Lung (tissue), 12 donors: Measurements from ENCODE around the gene PIK3R2. TPM values are rescaled to one million over a fixed set of nuclear protein-coding genes. Genes with fewer than 3 reads are reported as not detected.
"Not testable (repeated sequence)": the region's sequence is repeated elsewhere in the genome, so short reads cannot be mapped to it uniquely, and the experiment has no call there.

Experiments
- ATAC-seq: fragments of 200-7000 bp; cut with Tn5 transposase; one replicate; pipeline ENCODE4 v1.9.1; 2020; ENCODE audit warnings: moderate number of reproducible peaks; ENCODE audit not compliant: insufficient read depth, low FRiP score
- DNase-seq, 3 donors: peaks; one replicate each; pipeline ENCODE4 v3.0.0-alpha.2; 2013 to 2017
- H3K27ac ChIP-seq, 2 donors: one replicate each; pipeline ENCODE4 v1.5.1; 2013; ENCODE audit warnings: mild to moderate bottlenecking in 2 of 2, moderate library complexity in 2 of 2, control low read depth in 1 of 2, inconsistent platforms in 1 of 2, low read depth in 1 of 2, low read length in 1 of 2
- H3K27me3 ChIP-seq, 3 donors: one replicate each; pipeline ENCODE4 v1.5.1; 2013; ENCODE audit warnings: low read length in 2 of 3; ENCODE audit not compliant: control insufficient read depth in 3 of 3, insufficient read depth in 3 of 3
- H3K36me3 ChIP-seq, 4 donors: one replicate each; pipeline ENCODE4 v1.5.1; 2013; ENCODE audit warnings: low read length in 4 of 4, mild to moderate bottlenecking in 1 of 4, moderate library complexity in 1 of 4; ENCODE audit not compliant: control insufficient read depth in 4 of 4, insufficient read depth in 4 of 4
- H3K4me1 ChIP-seq, 5 donors: one replicate each; pipeline ENCODE4 v1.5.1; 2013; ENCODE audit warnings: low read length in 5 of 5, mild to moderate bottlenecking in 2 of 5, moderate library complexity in 1 of 5; ENCODE audit not compliant: control insufficient read depth in 5 of 5, insufficient read depth in 5 of 5
- H3K4me3 ChIP-seq: one replicate; pipeline ENCODE4 v1.5.1; 2013; ENCODE audit warnings: mild to moderate bottlenecking, control low read depth, moderate library complexity
- H3K9ac ChIP-seq, 2 donors: one replicate each; pipeline ENCODE4 v1.5.1; 2013; ENCODE audit warnings: low read length in 2 of 2, control low read depth in 1 of 2; ENCODE audit not compliant: insufficient read depth in 1 of 2
- H3K9me3 ChIP-seq, 4 donors: one replicate each; pipeline ENCODE4 v1.5.1; 2013; ENCODE audit warnings: low read length in 3 of 4, mild to moderate bottlenecking in 1 of 4, moderate library complexity in 1 of 4; ENCODE audit not compliant: control insufficient read depth in 4 of 4, insufficient read depth in 3 of 4
- WGBS, 2 donors: extraction: QIAGEN DNeasy Blood & Tissue Kit; methylation state at CpG; one replicate each; pipeline ENCODE4 v1.1.7; 2013; 5-methylcytosine and 5-hydroxymethylcytosine counted together
- polyA plus RNA-seq, 2 donors: library from polyadenylated mRNA; stranded (reverse); fragments of 200-250 nt; gene quantifications; one replicate each; pipeline ENCODE4 v1.2.1, GENCODE V29; 2013
- total RNA-seq, 2 donors: library from RNA; depleted of rRNA in 1 of 2; stranded (reverse); fragments of >200 nt in 1 of 2; gene quantifications; one replicate each; pipeline ENCODE4 v1.2.1, GENCODE V29; 2014 to 2021
- TF ChIP-seq, protein P1 (sequence below): IDR thresholded peaks from 2 replicates; pipeline ENCODE4 v1.5.1; 2012; ENCODE audit warnings: mild to moderate bottlenecking; ENCODE audit errors: control extremely low read depth, extremely low read depth
- donor health status: control.
- donor health status: control.
- donor health status: Bipolar disorder and iron deficiency.
- donor health status: healthy.
- donor health status: DM: yes; HTN: yes; CAD: no.

Gene PIK3R2
- total and polyA plus RNA-seq, 4 donors = 7.0 to 36.2 (median 20.4) TPM

DNA sequence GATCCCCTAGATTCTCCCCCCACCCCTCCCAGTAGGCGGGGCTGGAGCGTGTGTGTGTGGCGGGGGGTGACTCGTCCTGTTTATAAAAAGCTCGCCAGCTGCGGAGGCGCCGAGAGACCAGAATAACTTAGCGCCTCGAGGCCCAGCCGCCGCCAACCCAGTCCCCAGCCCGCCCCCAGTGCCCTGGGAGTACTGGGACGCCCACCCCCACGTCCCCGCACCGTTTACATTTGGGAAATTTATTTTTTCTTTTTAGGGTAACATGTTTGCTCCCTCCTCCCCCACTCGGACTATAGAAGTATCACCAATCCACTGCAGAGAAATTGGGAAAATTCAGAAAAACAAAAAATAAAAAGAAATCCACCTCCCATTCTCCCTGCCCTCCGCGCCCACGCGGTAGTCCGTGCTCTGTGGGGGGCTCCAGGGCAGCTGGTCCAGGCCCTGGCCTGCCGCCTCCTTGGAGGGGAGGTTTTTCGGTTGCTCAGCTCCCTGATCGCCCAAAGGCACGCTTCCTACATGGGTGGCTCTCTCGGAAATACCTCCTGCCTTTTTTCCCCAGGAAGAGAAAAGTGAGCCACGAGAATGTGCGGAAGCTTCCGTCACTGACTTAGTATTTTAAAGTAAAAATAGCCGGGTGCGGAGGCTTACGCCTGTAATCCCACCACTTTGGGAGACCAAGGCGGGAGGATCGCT, 52.4 kb downstream of the PIK3R2 start:
- ATAC-seq (no peak), DNase-seq (peak; percentile 88 to 94 (median 93))
- Histone ChIP-seq H3K9ac (peak overlapping the region; percentile 82 to 87), H3K27ac (peak overlapping the region; percentile 92 to 100), H3K36me3 (no peaks in the 10 kb centered on the region), H3K4me3 (no peak overlapping the region), H3K9me3 (no peaks in the 10 kb centered on the region), H3K27me3 (no peaks in the 10 kb centered on the region), H3K4me1 (peaks cover 4 to 23% (median 7%) of the 10 kb centered on the region in 5 donors)
- TF ChIP-seq, protein P1, sequence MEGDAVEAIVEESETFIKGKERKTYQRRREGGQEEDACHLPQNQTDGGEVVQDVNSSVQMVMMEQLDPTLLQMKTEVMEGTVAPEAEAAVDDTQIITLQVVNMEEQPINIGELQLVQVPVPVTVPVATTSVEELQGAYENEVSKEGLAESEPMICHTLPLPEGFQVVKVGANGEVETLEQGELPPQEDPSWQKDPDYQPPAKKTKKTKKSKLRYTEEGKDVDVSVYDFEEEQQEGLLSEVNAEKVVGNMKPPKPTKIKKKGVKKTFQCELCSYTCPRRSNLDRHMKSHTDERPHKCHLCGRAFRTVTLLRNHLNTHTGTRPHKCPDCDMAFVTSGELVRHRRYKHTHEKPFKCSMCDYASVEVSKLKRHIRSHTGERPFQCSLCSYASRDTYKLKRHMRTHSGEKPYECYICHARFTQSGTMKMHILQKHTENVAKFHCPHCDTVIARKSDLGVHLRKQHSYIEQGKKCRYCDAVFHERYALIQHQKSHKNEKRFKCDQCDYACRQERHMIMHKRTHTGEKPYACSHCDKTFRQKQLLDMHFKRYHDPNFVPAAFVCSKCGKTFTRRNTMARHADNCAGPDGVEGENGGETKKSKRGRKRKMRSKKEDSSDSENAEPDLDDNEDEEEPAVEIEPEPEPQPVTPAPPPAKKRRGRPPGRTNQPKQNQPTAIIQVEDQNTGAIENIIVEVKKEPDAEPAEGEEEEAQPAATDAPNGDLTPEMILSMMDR = no peak
- 17 to 19% methylated on average over 36 of the region's 36 CpGs for WGBS, 2 donors

DNA sequence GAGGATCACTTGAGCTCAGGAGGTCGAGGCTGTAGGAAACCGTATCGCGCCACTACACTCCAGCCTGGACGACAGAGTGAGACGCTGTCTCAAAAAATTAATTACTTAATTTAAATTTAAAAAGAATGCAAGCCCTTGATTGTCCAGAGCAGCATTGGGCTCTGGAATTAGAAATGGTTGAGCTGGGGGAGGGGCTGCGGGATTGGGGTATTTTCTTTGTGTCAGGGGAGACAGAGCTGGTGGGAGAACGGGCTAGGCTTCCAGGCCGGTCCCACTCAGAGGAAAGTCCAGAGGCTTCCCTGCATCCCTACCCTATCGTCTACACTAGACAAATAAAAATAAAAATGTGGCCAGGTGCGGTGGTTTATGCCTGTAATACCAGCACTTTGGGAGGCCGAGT, 53.1 kb downstream of the PIK3R2 start:
- WGBS, 2 donors = 86 to 89% methylated on average over 12 of the region's 12 CpGs
- Histone ChIP-seq H3K27ac (peak overlapping the region; percentile 92 to 100), H3K36me3 (no peaks in the 10 kb centered on the region), H3K9ac (no peak overlapping the region), H3K4me3 (no peak overlapping the region), H3K27me3 (no peaks in the 10 kb centered on the region), H3K9me3 (no peaks in the 10 kb centered on the region), H3K4me1 (peaks cover 4 to 23% (median 7%) of the 10 kb centered on the region in 5 donors)
- DNase-seq = no peak
- TF ChIP-seq, protein P1 = no peak
- ATAC-seq = no peak

DNA sequence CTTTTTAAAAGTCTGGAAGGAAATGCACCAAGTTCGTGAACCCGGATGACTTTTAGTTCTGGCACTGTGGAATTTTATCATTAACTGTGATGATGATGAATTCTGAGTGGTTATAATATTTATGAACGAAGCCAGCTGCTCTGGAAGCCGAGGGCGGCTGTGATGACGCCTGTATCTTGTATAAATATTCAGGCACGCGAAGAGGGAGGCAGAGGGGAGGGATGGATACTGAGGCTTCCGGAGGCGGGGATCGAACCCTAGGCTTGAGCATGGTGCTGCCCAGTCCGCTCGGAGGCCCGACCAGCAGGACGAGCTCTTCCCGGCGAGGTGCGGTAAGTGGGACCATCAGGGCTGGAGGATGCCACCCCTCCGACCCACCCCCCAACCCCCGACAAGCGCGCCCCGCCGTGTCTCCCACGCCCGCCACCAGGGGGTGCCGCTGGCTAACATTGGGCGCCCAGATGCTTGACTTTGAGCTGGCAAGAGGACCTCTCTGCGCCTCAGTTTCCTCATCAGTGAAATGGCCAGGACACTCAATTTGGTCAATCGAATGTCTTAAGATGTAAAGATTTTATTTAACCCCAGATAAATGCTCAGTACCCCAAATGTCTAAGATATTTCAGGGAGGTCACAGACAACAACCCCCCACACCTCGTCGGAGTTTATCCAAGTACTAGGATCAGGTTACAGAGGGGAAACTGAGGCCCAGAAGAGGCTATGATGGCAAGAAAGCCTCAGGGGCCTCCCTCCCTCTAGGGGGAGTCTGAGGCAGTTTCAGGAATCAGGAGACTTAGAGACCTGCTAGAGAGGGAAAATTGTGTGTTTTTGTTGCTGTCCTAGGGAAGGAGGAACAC, 55.4 kb downstream of the PIK3R2 start:
- Histone ChIP-seq H3K9ac (no peak overlapping the region), H3K27ac (no peak overlapping the region), H3K9me3 (no peaks in the 10 kb centered on the region), H3K36me3 (no peaks in the 10 kb centered on the region), H3K4me1 (peaks cover 0 to 14% (median 4%) of the 10 kb centered on the region in 5 donors), H3K4me3 (no peak overlapping the region), H3K27me3 (peaks cover 0 to 2% (median 0%) of the 10 kb centered on the region in 3 donors)
- TF ChIP-seq, protein P1 = no peak
- WGBS, 2 donors = 19 to 26% methylated on average over 32 of the region's 32 CpGs
- ATAC-seq (no peak), DNase-seq (peak; percentile 88 to 95 (median 95))

DNA sequence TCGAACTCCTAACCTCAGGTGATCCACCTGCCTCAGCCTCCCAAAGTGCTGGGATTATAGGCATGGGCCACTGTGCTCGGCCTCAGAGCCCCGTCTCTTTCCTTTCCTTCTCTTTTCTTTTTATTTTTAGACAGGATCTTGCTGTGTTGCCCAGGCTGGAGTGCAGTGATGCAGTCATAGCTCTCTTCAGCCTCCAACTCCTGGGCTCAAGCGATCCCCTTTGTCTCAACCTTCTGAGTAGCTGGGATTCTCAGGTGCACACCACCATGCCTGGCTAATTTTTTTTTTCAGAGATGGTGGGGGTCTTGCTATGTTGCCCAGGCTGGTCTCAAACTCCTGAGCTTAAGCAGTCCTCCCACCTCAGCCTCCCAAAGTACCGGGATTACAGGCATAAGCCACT, 56.9 kb downstream of the PIK3R2 start:
- peaks cover 0 to 12% (median 4%) of the 10 kb centered on the region in 5 donors for H3K4me1 ChIP-seq
- not testable (repeated sequence) for H3K9me3 ChIP-seq, H3K27ac ChIP-seq, ATAC-seq, H3K27me3 ChIP-seq, H3K4me3 ChIP-seq, H3K36me3 ChIP-seq, H3K9ac ChIP-seq, DNase-seq
- WGBS, 2 donors = 87 to 91% methylated on average over 5 of the region's 5 CpGs
